Mammary epithelial cell (primary cell): ENCODE results near the gene SCO2.

Experiments used
- CTCF ChIP-seq, 2 donors: IDR thresholded peaks in 1 of 2; conservative IDR thresholded peaks in 1 of 2; 2 replicates each; pipeline ENCODE4 v1.5.1; 2011 to 2012; ENCODE audit warnings: inconsistent platforms in 2 of 2, low read length in 2 of 2, mild to moderate bottlenecking in 2 of 2, control low read depth in 1 of 2, low read depth in 1 of 2; ENCODE audit not compliant: insufficient read depth in 1 of 2; ENCODE audit errors: extremely low read depth in 1 of 2
- EZH2 ChIP-seq: IDR thresholded peaks from 2 replicates; pipeline ENCODE4 v1.6.1; 2012; ENCODE audit warnings: low read length, inconsistent platforms, borderline replicate concordance

- no peak for TF ChIP-seq CTCF (conservative IDR thresholded peaks at IDR 0.05 in 1 of 2, IDR thresholded peaks at IDR 0.05 in 1 of 2; ENCODE audit: extremely low read depth in 1 of 2, insufficient read depth in 1 of 2, low read depth in 1 of 2, low read length in 2 of 2)
- no peak for TF ChIP-seq EZH2
Measured at GRCh38 chr22:50488886-50489285, 36.5 kb downstream of the SCO2 start.
